Mammary epithelial cell (primary cell): Measurements from ENCODE around the gene IKZF2.

Experiments used
- CTCF ChIP-seq, 2 donors: IDR thresholded peaks in 1 of 2; conservative IDR thresholded peaks in 1 of 2; 2 replicates each; pipeline ENCODE4 v1.5.1; 2011 to 2012; ENCODE audit warnings: inconsistent platforms in 2 of 2, low read length in 2 of 2, mild to moderate bottlenecking in 2 of 2, control low read depth in 1 of 2, low read depth in 1 of 2; ENCODE audit not compliant: insufficient read depth in 1 of 2; ENCODE audit errors: extremely low read depth in 1 of 2
- EZH2 ChIP-seq: IDR thresholded peaks from 2 replicates; pipeline ENCODE4 v1.6.1; 2012; ENCODE audit warnings: low read length, inconsistent platforms, borderline replicate concordance

- TF ChIP-seq CTCF (conservative IDR thresholded peaks at IDR 0.05 in 1 of 2, IDR thresholded peaks at IDR 0.05 in 1 of 2; ENCODE audit: extremely low read depth in 1 of 2, insufficient read depth in 1 of 2, low read depth in 1 of 2, low read length in 2 of 2) (no peak), EZH2 (no peak)
Measured at GRCh38 chr2:213016166-213016983, 135.0 kb downstream of the IKZF2 start.
